HG03060 (cell line): Measurements from ENCODE around the gene PSD4.

Experiments
- ATAC-seq: cut with Tn5 transposase; IDR thresholded peaks from one replicate; pipeline ENCODE4 v1.9.1; 2021; ENCODE audit warnings: low read depth, moderate number of reproducible peaks; ENCODE audit not compliant: unreplicated experiment

The PSD4 gene

GRCh38 chr2:113173542-113174375 is at the start of gene PSD4:
Gene PSD4 (plus strand): TSS chr2:113173971. CDS start chr2:113182457, 8,486 bp downstream.
- ATAC-seq = peak; percentile 50

GRCh38 chr2:113124181-113124961 is 49.4 kb upstream of the PSD4 start:
- ATAC-seq = no peak

GRCh38 chr2:113124984-113125855 is 48.6 kb upstream of the PSD4 start:
- no peak for ATAC-seq

GRCh38 chr2:113126845-113127645 is 46.7 kb upstream of the PSD4 start, which contains the start of gene IL1RN:
Gene IL1RN (plus strand): TSS chr2:113127598. CDS start chr2:113127625, 27 bp downstream.
- no peak for ATAC-seq

GRCh38 chr2:113127646-113128570 is 45.9 kb upstream of the PSD4 start:
- ATAC-seq = no peak

GRCh38 chr2:113129519-113130078 is 44.2 kb upstream of the PSD4 start:
- ATAC-seq = no peak

GRCh38 chr2:113131352-113132185 is 42.2 kb upstream of the PSD4 start:
- ATAC-seq = no peak

GRCh38 chr2:113132414-113133021 is 41.3 kb upstream of the PSD4 start:
- ATAC-seq = no peak

GRCh38 chr2:113133704-113134598 is 39.8 kb upstream of the PSD4 start:
- no peak for ATAC-seq

GRCh38 chr2:113134717-113135116 is 39.1 kb upstream of the PSD4 start:
- no peak for ATAC-seq

- no peak for ATAC-seq
Measured at GRCh38 chr2:113135317-113135716, 38.5 kb upstream of the PSD4 start.

GRCh38 chr2:113136828-113137775 is 36.7 kb upstream of the PSD4 start:
- ATAC-seq = no peak

GRCh38 chr2:113137827-113138226 is 35.9 kb upstream of the PSD4 start:
- ATAC-seq = no peak

- ATAC-seq = no peak
Measured at GRCh38 chr2:113138428-113139322, 35.1 kb upstream of the PSD4 start.
